Stimulated activated CD4-positive, alpha-beta T cell treated with anti-CD3 and anti-CD28 coated beads, TNF-alpha, amount 100 ng/mL, for 4 hours (primary cell): ENCODE measurements around the gene SLIT1.
"Not testable (repeated sequence)": the region's sequence is repeated elsewhere in the genome, so short reads cannot be mapped to it uniquely, and the experiment has no call there.

Source experiments
- DNase-seq, 3 experiments: peaks; one replicate each; pipeline ENCODE4 v3.0.0-alpha.2; 2020; ENCODE audit warnings: low read depth in 3 of 3

The SLIT1 gene

DNA sequence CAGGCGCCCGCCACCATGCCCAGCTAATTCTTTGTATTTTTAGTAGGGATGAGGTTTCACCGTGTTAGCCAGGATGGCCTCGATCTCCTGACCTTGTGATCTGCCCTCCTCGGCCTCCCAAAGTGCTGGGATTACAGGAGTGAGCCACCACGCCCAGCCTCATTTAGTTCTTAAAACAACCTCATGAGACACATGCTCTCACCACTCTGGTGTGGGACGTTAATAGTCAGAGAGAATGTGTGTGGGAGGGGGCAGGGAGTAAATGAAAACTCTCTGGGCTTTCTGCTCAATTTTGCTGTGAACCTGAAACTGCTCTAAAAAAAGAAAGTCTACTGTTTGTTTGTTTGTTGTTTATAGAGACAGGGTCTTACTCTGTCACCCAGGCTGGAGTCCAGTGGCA, 103.2 kb downstream of the SLIT1 start:
- not testable (repeated sequence) for DNase-seq

DNA sequence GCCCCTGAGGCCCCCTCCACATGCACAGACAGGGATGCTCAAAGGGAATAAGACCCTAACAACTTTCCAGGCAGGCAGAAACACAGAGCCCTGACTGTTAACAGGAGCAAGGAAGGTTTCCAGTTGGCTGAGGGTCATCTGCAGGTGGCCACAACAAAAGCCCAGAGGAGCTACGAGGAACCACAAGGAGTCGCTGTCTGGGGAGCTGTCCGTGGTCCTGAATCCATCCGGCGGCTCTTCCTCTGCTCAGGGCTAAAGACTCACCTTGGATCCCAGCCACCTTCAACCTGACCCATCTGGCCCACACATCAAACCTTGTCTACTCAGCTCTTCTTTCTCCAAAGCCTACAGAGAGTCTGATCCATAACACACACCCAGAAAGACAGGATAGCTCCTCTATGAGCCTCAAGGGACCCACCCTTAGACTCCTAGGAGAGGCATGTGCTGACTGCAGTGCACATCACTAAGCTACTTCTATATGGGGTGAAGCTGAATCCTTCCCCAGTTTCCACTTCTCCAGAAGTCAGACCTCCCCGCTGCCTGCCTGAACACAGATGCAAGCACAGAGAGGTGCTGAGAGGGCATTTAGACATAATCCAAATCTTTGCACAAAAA, 104.0 kb downstream of the SLIT1 start:
- peak in 2 of 3 experiments; percentile 9 to 39 for DNase-seq

DNA sequence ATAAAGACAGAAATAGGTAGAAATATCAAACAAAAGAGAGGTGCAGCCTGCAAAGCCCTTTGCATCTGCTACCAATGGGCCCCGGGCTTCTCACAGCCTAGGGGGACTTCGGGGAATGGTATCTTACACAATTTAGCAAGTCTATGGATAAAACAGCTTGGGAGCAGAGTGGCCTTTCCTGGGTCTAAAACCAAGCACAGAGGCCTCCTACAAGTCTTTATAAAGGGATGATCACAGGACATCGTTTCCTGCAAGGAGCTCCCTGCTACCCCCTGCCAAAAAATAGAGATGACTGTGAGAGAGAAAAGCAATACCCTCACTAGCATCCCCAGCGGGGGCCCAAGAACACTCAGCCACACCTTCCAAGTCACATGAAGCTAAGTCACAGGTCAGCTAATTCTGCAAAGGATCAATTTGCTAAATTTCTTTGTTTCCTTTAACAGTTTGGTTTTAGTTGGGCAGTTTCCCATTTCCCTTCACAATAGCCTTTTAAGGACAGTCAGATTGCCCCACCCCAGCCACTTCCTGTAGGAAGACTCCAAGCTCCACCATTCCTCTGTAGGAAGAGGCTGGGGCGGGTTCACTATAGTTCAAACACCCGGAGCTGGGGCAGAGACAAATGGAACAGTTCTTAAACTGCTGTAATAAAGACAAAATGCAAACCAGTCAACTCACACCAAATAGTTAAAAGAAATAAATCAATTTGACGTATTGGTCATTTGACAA, 105.5 kb downstream of the SLIT1 start:
- no peak for DNase-seq

DNA sequence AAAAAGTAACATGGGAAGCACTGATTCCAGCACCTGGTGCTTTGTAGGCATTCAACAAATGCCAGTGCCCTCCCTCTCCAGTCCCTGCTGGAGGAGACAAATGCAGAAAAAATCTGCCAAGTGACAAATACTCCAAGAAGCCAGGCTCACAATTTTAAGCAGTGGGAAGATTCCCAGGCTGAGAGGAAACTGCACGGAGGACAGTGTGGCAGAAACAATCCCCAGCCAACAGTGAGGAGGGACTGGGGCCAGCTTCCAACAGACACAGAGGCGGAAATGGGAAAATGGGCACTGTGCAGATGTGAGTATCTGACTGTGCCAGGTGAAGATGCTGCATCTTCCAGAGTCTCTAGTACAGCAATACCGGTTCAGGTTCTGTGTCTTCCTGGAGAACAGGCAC, 106.3 kb downstream of the SLIT1 start:
- no peak for DNase-seq

DNA sequence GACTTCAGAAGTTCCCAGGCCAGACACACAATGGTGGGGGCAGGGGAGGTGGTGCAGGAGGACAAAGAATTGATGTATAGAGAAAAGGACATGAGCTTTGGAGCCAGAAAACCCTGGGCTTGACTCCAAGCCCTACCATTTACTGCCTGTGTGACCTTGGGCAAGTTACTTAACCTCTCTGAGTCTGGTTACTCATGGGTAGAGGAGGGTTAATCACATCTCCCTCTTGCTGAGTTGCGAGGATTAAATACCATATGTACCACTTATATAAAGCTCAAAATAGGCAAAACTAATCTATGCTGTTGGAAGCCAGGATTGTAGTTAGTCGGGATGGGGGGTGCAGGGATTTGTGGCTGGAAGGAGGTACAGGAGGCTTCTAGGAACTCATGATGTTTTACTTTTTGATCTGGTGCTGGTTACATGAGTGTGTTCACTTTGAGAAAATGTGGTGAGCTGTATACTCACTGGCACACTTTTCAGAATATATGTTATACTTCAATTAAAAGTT, 106.8 kb downstream of the SLIT1 start:
- DNase-seq = no peak

DNA sequence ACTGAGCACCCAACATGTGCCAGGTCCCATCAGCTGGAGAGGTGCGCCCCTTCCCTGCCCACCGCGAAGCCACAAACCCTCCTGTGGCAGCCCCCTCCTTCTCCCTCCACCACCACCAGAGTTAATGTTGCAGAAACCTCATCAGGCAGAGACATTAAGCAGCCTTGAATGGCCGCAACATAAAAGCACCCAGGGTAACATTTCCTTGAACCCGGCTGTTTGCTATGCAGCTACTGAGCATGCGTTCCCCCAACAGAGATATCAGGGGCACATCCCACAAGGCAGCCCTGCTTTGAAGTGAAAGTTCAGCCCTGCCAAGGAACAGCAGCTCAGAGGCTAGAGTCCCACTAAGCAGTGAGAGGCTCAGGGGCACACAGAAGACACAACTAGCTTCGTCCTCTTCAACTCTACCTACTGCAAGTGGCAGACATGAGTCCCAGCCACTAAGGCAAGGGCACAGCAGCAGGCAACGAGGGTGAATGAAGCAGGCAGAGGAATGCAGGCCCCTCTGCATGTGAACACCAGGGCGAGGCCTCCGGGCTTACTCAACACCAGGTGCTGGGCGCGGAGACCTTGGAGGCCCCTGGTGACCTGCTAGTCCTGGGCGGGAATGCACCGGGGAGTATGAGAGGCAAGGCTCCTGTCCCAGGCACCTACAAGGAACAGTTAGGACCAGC, 107.4 kb downstream of the SLIT1 start:
- DNase-seq = no peak

DNA sequence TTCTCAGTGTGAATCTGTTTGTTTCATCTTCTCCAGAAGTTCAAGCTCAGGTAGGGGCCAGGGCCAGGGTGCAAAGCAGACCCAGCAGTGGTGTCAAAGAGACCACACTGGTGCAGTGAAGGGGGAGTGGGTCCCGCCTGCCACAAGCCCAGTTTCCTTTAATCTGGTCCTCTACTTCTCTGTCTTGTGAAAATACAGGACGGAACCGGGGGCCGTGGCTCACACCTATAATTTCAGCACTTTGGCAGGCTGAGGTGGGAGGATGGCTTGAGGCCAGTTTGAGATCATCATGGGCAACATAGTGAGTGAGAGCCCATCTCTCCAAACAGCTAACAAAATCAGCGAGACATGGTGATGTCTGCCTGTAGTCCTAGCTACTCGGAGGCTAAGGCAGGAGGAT, 109.0 kb downstream of the SLIT1 start:
- no peak for DNase-seq

DNA sequence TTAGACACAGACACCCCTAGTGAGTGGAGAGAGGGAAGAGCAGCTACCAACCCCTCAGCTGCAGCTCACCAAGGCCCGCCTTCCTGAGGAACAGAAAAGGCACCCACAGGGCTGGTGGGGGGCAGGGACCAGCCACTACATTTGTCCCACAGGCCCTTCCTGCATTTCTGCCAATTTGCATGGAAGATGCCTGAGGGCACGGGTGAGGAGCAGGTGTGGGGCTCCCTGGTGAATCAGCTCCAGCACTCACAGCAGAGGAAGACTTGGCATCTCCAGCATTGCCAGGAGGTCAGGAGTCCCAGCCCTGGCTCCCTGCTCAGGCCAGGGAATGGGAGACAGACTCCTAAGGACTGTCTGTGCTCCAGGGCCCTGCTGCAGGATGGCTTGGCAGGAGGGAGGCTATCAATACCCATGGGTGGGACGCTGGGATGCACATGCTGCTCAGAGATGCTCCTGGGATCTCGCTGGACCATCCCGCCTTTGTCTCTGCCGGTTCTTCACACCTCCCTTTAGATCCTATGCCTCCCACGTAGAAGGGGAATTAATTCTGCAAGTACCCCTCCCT, 109.7 kb downstream of the SLIT1 start:
- no peak for DNase-seq

DNA sequence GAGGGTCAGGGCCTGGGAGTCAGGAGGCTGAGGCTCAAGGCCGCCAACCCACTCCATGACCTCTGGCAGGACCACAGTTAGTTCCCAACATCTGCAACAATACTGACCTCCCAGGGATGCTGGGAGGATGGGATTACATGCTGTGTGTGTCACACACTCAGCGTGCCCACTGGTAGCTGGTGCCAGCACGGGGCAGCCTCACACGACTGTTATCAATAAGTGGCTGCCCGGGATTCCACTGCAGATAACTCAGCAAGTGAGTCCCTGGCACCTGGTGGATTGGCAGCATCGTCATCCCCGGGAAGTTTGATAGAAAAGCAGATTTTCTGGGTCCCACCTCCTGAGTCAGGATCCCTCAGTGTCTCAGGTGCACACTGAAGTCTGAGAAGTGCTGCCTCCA, 110.3 kb downstream of the SLIT1 start:
- DNase-seq = no peak

DNA sequence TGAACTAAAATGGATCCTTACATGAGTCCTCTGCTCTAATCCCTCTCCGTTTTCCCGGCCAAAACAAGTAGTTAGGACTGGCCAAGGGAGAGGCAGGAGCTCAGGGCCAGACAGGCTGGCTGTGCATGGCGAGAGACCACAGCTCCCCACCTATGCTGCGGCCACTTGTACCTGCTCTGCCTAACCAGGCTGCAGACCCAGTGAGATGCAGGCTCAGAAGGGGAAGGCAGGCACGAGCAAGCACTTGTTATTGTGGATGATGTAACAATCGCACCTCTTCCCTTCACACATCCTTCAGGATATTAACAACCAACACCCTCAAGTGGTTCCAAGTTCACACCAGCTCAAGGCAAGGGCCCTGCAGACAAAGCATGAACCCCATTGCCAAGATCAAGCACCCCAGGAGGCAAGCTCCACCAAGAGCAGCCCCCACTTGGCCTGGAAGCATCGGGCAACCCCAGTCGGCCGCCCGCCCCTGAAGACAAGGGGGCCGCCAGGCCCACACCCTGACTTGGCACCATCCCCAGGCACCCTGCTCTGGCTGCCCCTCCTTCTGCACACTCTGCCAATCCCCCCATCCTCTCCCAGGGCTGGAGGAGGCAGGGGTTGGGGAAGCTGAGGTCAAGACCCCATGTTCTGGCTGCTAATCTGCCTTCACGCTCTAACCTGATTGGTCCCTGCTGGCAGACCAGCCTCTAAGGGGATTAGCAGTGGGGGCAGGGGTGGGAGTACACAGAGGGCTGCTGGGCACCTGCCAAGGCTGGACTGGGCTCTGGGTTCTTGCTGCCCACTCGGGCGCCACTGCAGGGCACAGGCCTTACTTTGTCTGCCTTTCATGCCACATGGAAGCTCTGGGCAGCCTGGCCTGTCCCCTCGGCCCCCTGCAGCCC, 111.3 kb downstream of the SLIT1 start:
- DNase-seq = no peak

DNA sequence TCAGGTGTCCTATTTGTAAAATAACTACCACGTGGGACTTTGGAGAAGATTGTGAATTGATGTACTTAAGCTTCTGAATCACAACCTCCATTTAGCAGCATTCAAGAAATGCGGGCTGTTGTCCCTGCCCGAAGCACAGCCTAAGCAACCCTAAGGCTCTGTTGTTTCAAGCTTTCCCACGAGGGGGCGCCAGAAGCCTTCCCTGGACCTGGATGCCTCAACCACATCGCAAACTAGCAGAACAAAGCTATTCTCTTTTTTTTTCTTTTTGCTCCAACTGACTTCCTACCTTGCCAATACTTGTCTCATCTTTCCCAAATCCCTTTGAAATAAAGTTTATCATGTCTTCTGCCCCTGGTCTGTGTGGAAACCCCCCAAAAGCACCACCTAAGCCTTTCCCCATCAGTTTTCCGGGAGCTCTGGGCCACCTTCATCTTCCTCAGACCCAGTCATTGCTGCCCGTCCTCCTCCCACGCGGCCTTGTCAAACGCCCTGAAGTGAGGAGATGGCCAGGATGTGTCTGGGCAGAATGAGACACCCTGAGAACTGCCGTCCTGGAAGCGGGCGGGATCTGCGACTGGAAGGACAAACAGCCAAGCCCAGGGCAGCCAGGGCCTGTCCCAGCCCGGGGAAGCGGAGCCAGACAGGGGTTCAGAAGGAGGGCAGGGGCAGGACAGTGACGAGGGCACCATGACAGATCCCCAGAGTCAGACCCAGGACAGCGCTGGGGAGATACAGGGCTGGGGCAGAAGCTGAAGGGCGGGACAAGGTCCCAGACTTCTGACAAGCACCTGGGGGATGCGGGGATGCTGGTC, 112.7 kb downstream of the SLIT1 start:
- peak; percentile 56 to 67 (median 61) for DNase-seq

DNA sequence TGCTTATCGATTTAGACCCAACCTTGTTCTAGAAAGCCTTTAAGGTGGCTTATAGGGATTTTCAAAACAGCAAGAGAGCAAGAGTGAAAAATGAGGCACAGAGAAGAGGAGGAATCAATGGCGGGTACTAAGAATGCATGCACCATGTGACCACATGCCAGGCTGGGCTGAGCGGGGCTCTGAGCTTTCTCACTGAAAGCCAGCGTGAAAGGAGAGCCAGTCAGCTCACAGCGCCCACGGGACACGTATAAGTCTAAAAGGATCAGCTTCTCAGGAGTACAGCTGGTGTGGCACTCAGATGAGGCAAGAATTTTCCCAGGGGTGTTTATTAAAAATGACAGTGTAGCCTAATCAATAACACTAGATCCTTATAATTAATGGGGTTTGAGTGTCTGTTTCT, 114.3 kb downstream of the SLIT1 start:
- DNase-seq = no peak

DNA sequence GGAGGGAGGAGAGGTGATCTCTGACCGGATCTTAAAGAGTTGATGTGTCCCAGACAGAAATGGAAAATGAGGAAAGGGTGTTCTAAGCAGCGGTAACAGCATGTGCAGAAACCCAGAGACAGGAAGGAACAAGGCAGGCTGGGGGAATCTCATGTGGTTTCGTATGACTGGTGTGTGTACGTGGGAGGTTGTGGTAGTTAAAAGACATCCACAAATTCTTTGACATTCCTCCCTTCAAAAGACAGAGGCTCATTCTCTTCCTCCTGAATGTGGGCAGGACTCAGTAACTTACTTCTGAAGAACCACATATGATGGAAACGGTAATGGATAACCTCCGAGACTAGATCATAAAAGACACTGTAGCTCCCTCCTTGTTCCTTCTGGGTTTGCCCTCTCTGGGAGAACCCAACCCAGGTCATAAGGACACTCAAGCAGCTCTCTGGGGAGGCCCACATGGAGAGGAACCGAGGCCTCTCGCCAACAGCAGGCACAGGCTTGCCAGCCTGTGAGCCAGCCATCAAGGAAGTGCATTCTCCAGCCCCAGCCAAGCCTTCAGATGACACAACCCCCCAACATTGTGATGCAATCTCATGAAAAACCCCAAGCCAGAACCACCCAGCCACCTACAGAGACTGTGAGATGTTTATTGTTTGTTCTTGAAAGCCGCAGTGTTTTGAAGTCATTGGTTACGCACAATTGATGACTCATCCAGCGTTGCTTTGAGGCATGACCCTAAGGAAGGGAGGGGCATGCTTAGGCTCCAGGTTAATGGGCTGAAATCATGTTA, 116.0 kb downstream of the SLIT1 start:
- DNase-seq = no peak

DNA sequence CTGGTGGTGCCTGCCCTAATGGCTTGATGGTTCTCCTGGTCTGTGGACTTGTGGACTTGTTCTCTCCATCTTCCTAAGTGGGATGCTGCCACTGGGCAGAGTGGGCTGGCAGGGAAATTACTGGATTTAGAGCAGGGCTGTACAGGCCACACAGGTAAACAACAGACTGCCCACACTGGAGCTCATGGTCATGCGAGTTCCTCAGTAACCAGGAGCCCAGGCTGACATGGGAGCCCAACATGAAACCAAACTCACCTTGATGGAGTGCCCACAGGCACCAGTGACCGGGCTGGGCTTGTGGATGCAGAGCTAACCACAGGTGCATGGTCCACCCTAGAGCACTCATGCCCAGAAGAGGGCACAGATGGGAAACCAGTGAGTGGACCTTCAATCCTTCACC, 116.7 kb downstream of the SLIT1 start:
- DNase-seq = no peak

DNA sequence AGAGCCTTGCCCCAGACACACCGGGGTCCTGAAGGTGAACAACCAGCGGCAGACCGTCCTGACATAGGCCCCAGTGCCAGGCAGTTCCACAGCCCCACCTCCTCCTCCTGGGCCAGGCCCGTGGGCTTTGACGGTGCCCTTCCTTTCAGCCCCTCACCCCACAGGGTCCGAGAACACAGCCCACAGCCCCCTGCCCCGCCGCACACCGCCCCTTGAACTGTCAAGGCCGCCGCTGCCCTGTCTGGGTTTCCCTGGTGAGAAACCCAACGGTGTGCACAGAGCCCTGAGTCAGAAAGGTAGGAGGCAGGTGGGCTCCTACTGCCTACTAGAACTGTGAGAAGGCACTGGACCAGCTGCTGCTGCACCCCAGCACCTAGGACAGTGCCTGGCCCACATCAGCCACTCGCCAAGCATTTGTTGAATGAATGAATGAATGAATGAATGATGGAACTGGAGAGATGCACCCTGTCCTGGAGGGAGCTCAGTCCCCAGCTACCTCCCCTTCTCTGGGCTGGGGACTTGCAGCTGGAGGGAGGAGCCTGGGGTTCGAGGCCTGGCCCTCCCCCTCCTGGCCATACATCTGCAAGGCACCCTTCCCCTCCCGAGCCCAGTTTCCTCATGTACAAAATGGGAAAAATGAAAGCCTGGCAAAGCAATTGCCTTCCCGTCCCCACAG, 117.9 kb downstream of the SLIT1 start:
- no peak for DNase-seq

DNA sequence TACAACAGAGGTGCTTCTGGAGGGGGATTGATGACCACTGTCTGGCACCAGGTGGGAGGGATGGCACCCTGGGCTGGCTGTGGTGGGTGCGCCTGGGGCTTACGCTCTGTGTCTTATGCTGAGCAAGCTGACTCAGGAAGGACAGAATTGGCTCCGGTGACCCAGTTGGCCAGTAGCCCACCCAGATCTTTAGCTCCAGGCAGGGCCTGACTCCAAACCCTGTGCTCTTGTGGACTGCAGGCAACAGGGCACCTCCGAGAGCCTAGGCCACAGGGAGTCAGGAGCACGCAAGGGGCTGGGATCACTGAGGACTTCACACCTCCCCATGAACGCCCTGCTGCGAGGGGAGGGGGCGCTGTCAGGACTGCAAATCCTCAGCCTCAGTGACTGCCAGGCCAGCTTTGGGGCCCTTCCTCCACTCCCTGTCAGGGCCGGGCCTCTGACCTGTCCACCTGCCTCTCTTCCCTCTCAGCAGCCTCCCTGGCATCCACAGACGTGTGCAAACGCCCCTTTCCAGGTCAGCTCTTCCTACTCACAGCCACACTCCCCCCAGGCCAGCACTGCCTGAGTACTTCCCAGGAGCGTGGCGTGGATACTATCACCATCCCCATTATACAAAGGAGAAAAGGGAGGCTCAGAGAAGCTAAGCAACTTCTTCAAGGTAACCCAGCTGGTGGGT, 118.7 kb downstream of the SLIT1 start:
- DNase-seq = no peak

DNA sequence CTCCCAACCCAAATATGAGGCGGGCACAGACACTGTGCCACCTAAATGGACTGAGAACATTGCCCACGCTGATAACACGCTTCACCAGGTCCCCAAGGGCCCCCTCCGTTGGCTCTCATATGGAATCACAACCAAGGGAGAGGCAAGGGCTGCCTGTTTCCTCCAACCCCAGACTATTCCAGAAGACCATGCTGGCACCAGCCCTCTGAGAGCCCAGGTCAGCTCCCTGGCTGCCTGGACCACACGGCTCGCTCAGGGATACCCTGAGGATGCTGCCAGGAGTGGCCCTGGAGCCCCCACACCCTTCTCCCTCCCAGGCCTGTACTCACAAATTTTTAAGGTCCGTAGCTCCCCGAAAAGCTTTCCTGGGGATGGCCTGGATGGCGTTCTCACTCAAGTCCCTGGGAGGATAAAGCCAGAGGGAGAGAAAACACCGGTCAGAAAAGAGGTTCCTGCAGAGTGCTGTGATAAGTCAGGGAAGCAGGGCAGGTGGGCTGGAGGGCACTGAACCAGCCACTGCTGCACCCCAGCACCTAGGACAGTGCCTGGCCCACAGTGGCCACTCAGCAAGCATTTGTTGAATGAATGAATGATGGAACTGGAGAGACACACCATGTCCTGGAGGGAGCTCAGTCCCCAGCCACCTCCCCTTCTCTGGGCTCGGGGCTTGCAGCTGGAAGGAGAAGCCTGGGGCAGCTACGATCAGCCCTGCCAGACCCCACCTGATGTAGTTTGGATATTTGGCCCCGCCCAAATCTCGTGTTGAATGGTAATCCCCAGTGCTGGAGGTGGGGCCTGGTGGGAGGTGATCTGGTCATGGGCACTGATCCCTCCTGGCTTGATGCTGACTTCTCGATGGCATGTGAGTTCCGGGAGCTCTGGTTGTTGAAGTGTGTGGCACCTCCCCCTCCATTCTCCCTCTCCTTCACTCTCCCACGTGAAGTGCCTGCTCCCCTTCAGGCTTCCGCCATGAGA, 119.8 kb downstream of the SLIT1 start:
- DNase-seq = no peak

DNA sequence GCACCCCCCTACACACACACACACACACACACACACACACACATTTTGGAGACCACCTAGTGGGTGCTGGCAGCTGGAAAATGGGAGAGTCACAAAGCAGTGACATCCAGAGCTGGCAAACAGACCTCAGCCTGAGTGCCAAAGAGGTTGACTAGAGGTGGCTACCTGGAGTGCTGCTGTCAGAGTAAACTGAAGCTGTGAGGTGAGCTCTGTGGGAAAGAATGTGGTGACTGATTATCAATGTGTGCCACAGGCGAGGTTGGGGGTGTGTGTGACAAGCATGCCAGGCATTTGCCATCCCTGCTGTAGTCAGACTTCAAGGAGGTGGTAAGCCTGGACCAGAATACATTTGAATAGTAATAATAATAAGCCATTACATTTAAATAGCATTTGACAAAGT, 120.6 kb downstream of the SLIT1 start:
- no peak for DNase-seq
